ENCODE data around the gene WASF2. TPM values are rescaled to one million over a fixed set of nuclear protein-coding genes. Genes with fewer than 3 reads are reported as not detected.

The WASF2 gene
- total and polyA plus RNA-seq, 2 of the 13 experiments (the other 11 are each of a cell fraction or from before 2014, with no cell fraction given) = 10.4 to 27.7 TPM

DNA sequence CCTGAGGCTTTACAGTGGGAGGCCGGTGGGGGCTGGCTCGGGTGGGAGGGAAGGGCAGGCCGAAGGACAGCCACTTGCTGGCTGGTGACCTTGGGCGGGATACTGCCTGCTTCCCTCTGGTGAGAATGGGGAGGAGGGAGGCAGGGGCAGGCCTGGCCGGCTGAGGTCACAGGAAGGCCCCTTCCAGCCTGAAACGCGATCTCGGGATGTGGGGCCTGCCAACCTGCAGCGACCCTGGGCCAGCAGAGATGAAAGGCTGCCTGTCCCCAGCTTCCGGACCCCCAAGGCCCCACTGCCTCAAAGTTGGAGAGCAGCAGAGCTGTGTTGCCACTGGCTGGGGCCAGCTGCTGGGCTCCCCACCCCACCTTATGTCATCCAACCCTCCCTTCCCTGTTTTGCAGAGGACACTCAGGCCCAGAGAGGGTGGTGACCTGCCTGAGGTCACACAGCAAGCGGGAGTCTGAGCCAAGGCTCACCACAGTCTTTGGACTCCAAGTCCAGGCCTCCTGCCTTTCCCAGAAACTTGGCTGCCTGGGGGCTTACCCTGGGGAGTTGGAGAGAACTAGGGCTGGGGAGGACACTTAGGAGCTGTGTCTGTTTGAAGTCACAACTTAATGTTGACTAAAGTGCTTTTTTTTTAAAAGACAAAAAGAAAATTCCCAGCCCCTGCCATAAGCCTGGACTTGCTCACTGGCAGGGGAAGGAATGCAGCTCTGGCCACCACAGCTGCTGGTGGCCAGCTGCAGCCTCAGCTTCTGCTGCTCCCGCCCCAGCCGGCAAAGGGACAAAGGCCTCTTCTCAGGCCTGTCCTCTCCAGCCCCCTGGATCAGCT, 14.8 kb upstream of the WASF2 start (continued):
- TF ChIP-seq ZNF605 (CRISPR knock-in tag; IDR thresholded peaks at IDR 0.05) (peak; percentile 65; the same call in 1 of the 2 replicates), ZNF746 (CRISPR knock-in tag; IDR thresholded peaks at IDR 0.05) (peak; percentile 98), ZBTB4 (CRISPR knock-in tag; IDR thresholded peaks at IDR 0.05; ENCODE audit: borderline replicate concordance) (peak; percentile 60; the same call in 1 of the 2 replicates), LRRFIP1 (CRISPR knock-in tag; conservative IDR thresholded peaks at IDR 0.05) (no peak), ZNF747 (CRISPR knock-in tag; IDR thresholded peaks at IDR 0.05; ENCODE audit: borderline replicate concordance) (no peak; the same call in 1 of the 2 replicates), SAP130 (CRISPR knock-in tag; IDR thresholded peaks at IDR 0.05; ENCODE audit: low read depth) (peak; percentile 82), ZSCAN5A (CRISPR knock-in tag; IDR thresholded peaks at IDR 0.05; ENCODE audit: borderline replicate concordance) (peak; percentile 55; the same call in 1 of the 2 replicates), SETDB1 (CRISPR knock-in tag; IDR thresholded peaks at IDR 0.05; ENCODE audit: borderline replicate concordance) (no peak), BORCS8-MEF2B (CRISPR knock-in tag; IDR thresholded peaks at IDR 0.05) (peak; percentile 30; the same call in 1 of the 2 replicates), ZNF282 (IDR thresholded peaks at IDR 0.05; ENCODE audit: partially characterized antibody) (no peak), MATR3 (CRISPR knock-in tag; IDR thresholded peaks at IDR 0.05) (no peak), EHMT2 (IDR thresholded peaks at IDR 0.05; ENCODE audit: borderline replicate concordance, low read depth, low read length) (no peak), KDM5B (CRISPR knock-in tag; IDR thresholded peaks at IDR 0.05; ENCODE audit: borderline replicate concordance) (peak; percentile 57; the same call in 1 of the 2 replicates), MYC (CRISPR knock-in tag; IDR thresholded peaks at IDR 0.05; ENCODE audit: borderline replicate concordance) (peak; percentile 48; the same call in 1 of the 2 replicates), ZFP62 (CRISPR knock-in tag; IDR thresholded peaks at IDR 0.05) (no peak), GATAD1 (CRISPR knock-in tag; IDR thresholded peaks at IDR 0.05) (0 out of 2 replicates have a peak, but pooled peaks have one; percentile 20), RFX3 (CRISPR knock-in tag; IDR thresholded peaks at IDR 0.05) (0 out of 2 replicates have a peak, but pooled peaks have one; percentile 9), ZNF121 (CRISPR knock-in tag; IDR thresholded peaks at IDR 0.05) (peak; percentile 69)
- TF ChIP-seq, protein P1, sequence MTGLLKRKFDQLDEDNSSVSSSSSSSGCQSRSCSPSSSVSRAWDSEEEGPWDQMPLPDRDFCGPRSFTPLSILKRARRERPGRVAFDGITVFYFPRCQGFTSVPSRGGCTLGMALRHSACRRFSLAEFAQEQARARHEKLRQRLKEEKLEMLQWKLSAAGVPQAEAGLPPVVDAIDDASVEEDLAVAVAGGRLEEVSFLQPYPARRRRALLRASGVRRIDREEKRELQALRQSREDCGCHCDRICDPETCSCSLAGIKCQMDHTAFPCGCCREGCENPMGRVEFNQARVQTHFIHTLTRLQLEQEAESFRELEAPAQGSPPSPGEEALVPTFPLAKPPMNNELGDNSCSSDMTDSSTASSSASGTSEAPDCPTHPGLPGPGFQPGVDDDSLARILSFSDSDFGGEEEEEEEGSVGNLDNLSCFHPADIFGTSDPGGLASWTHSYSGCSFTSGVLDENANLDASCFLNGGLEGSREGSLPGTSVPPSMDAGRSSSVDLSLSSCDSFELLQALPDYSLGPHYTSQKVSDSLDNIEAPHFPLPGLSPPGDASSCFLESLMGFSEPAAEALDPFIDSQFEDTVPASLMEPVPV (CRISPR knock-in tag; IDR thresholded peaks at IDR 0.05) = no peak; the same call in 1 of the 2 replicates
